ENCODE results near the gene MED25.

MED25 gene

DNA sequence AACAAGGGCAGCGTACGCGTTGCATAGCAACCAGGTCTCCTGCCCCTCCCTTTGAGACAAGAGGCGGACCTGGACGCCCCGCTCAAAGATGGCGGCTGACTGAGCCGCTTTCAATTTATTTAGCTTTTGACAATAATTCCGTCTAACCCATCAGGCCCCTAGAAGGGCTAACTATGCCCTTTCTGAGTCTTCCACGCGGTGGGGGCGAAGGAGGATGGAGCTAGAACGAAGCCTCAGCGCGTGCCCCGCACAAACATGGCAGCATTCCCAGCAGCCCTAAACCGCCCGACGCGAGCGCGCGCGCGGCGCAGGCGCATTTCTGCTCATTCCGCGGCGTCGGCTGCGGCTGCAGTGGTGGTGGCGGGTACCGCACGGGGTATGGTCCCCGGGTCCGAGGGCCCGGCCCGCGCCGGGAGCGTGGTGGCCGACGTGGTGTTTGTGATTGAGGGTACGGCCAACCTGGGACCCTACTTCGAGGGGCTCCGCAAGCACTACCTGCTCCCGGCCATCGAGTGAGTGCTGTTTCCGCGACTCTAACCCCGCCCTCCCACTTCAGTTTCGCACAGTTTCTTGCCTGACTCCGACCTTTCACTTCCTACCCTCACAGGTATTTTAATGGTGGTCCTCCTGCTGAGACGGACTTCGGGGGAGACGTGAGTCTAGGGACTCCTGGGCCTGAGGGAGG, at the start of gene MED25:
Gene MED25, plus strand, starts transcription at position 326 of the 685 bp plus-strand sequence. Its CDS starts 53 bp downstream, at position 379.
- TF ChIP-seq, protein P1, sequence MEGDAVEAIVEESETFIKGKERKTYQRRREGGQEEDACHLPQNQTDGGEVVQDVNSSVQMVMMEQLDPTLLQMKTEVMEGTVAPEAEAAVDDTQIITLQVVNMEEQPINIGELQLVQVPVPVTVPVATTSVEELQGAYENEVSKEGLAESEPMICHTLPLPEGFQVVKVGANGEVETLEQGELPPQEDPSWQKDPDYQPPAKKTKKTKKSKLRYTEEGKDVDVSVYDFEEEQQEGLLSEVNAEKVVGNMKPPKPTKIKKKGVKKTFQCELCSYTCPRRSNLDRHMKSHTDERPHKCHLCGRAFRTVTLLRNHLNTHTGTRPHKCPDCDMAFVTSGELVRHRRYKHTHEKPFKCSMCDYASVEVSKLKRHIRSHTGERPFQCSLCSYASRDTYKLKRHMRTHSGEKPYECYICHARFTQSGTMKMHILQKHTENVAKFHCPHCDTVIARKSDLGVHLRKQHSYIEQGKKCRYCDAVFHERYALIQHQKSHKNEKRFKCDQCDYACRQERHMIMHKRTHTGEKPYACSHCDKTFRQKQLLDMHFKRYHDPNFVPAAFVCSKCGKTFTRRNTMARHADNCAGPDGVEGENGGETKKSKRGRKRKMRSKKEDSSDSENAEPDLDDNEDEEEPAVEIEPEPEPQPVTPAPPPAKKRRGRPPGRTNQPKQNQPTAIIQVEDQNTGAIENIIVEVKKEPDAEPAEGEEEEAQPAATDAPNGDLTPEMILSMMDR (conservative IDR thresholded peaks at IDR 0.05; ENCODE audit: control insufficient read depth, insufficient read depth, low read depth, low read length), result no peak

DNA sequence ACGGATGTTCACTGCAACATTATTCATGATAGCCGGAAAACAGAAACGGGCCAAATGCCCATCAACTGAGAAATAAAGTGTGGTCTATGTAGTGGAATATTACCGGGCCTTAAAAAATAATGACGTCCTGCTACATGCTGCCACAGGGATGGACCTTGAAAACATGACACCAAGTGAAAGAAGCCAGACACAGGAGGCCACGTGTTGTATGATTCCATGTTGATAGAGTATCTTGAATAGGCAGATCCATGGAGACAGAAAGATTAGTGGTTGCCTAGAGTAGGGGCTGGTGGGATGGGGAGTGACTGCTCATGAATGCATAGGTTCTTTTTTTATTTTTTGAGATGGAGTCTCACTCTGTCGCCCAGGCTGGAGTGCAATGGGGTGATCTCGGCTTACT, 47.6 kb upstream of the MED25 start:
- DNase-seq (ENCODE audit: low read depth), result no peak
- H3K4me3 ChIP-seq (ENCODE audit: control insufficient read depth, low read depth, low read length), result no peak overlapping the region
- TF ChIP-seq, protein P1 (conservative IDR thresholded peaks at IDR 0.05; ENCODE audit: control insufficient read depth, insufficient read depth, low read depth, low read length), result no peak

More for the DNA sequence above, at the start of gene MED25:
- DNase-seq (ENCODE audit: low read depth), result peak; percentile 77
- peak within 1 kb of the TSS; percentile 96 for H3K4me3 ChIP-seq (ENCODE audit: control insufficient read depth, low read depth, low read length)

DNA sequence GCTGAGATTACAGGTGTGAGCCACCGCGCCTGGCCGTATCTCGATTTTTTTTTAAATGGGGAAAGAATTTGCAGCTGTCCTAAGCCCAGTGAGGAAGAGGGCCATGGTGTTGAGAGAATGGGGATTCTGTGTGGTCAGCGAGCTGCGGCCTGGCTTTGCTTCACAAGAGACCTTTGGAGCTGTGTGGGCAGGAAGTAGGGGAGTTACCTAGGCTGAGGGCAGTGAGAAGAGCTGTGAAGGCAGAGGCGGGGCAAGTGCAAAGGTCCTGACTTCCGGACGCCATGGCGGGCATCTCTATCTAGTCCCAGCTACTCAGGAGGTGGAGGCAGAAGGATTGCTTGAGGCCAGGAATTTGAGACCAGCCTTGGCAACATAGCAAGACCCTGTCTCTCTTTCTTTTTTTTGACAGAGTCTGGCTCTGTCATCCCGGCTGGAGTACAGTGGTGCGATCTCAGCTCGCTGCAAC, 46.4 kb upstream of the MED25 start:
- H3K4me3 ChIP-seq (ENCODE audit: control insufficient read depth, low read depth, low read length), result no peak overlapping the region
- no peak for DNase-seq (ENCODE audit: low read depth)
- TF ChIP-seq, protein P1 (conservative IDR thresholded peaks at IDR 0.05; ENCODE audit: control insufficient read depth, insufficient read depth, low read depth, low read length), result no peak

DNA sequence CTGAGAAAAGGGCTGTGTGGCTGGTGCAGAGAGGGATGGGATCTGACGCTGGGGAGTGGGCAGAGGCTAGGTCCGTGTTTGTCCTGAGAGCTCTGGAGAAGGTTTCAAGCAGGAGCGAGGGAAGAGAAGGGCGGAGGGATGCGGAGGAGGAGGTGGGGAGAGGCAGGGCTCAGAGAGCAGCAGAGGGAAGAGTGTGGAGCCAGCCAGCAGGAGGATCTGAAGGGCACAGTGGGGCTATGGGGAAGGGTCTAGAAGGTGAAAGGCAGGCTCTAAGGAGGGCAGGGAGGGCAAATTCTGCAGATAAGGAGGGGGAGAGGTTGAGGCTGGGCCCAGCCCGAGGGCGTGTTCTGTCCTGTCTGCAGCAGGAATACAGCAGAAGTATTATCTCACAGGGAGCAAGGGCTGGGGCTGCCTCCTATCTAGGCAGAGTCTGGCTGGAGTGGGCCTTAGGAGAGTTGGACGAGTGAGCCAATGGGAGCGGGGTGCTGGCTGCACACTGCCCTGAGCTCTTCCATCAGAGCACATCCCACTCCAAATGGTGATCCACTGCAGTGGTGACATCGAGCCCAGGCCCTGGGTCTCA, 45.1 kb upstream of the MED25 start:
- no peak for DNase-seq (ENCODE audit: low read depth)
- TF ChIP-seq, protein P1 (conservative IDR thresholded peaks at IDR 0.05; ENCODE audit: control insufficient read depth, insufficient read depth, low read depth, low read length), result no peak
- no peak overlapping the region for H3K4me3 ChIP-seq (ENCODE audit: control insufficient read depth, low read depth, low read length)

DNA sequence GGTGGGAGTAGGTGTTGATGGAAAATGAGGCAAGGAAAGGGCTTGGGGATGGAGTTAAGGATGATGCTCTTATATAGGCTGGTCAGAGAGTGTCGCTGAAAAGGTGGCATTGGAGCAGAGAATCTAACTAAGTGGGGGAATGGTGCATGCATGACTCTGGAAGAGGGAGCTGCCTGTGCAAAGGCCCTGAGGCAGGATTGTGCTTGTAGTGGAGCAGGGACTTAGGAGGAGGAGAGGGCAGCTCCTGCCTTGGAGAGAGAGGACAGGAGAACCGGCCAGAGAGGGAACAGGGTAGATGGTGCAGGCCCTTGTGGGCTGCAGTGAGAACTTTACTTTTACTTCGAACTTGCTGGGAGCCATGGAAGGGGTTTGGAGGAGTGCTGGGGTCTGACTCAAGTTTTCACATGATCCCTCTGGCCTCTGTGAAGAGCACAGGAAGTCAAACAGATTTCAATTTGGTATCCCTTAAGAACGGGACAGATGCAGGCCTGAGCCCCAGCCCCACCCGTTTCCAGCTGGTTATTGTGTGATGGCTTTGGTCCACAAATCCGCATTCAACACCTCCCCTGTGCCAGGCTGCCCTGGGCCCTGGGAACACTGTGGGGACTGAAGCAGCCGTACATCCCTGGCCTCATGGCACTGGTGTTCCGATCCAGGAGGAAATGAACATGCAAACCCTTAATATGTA, 44.3 kb upstream of the MED25 start:
- TF ChIP-seq, protein P1 (conservative IDR thresholded peaks at IDR 0.05; ENCODE audit: control insufficient read depth, insufficient read depth, low read depth, low read length), result no peak
- no peak overlapping the region for H3K4me3 ChIP-seq (ENCODE audit: control insufficient read depth, low read depth, low read length)
- no peak for DNase-seq (ENCODE audit: low read depth)

DNA sequence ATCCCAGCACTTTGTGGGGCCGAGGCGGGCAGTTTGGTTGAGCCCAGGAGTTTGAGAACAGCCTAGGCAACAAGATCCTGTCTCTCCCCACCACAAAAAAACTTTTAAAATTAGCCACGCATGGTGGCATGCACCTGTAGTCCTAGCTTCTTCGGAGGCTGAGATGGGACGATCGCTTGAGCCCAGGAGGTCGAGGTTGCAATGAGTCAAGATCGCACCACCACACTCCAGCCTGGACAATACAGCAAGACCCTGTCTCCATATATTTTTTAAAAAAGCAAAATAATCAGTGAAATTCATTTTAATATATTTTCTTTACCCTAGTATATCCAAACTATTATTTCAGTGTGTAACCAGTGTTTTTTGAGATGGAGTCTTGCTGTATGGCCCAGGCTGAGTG, 43.1 kb upstream of the MED25 start:
- TF ChIP-seq, protein P1 (conservative IDR thresholded peaks at IDR 0.05; ENCODE audit: control insufficient read depth, insufficient read depth, low read depth, low read length), result no peak
- DNase-seq (ENCODE audit: low read depth), result no peak
- no peak overlapping the region for H3K4me3 ChIP-seq (ENCODE audit: control insufficient read depth, low read depth, low read length)
